ENCODE results near the gene MT1M. TPM values are rescaled to one million over a fixed set of nuclear protein-coding genes. Genes with fewer than 3 reads are reported as not detected.

MT1M gene
- total and polyA plus RNA-seq, 12 donors = 0.44 to 50.3 (median 9.3) TPM

DNA sequence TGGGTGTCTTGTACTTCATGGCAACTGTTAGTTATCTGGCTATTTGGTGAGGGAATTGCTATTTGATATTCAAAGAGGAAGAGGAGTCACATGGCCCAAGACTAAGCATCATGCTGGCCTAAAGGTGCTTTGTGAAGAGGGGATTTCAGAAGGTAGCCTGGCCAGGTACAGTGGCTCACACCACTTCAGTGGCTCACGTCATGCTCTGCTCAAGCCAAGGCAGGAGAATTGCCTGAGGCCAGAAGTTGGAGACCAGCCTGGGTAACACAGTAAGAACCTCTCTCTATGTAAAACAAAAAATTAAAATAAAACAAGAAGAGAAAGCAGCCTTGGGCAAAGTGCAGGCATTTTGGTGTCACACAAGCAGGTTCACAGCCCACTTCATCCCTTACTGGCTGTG is 12.9 kb downstream of the MT1M start:
- H3K4me3 ChIP-seq = no peak overlapping the region
- intact Hi-C loops (cut with DNase I) = no loop called here
- no peaks in the 10 kb centered on the region for H3K27me3 ChIP-seq
- H3K36me3 ChIP-seq (replicated peaks in 1 of 2) = no peaks in the 10 kb centered on the region
- H3K4me1 ChIP-seq (replicated peaks in 1 of 2) = peaks cover 0 to 7% of the 10 kb centered on the region in 2 donors
- H3K27ac ChIP-seq = no peak overlapping the region
- DNase-seq = no peak
- 83 to 95% (median 93%) methylated on average over 1 of the region's 1 CpG for WGBS, 4 donors
- no peaks in the 10 kb centered on the region for H3K9me3 ChIP-seq (replicated peaks in 1 of 3)
- TF ChIP-seq, protein P1, sequence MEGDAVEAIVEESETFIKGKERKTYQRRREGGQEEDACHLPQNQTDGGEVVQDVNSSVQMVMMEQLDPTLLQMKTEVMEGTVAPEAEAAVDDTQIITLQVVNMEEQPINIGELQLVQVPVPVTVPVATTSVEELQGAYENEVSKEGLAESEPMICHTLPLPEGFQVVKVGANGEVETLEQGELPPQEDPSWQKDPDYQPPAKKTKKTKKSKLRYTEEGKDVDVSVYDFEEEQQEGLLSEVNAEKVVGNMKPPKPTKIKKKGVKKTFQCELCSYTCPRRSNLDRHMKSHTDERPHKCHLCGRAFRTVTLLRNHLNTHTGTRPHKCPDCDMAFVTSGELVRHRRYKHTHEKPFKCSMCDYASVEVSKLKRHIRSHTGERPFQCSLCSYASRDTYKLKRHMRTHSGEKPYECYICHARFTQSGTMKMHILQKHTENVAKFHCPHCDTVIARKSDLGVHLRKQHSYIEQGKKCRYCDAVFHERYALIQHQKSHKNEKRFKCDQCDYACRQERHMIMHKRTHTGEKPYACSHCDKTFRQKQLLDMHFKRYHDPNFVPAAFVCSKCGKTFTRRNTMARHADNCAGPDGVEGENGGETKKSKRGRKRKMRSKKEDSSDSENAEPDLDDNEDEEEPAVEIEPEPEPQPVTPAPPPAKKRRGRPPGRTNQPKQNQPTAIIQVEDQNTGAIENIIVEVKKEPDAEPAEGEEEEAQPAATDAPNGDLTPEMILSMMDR (IDR thresholded peaks at IDR 0.05) = no peak
- no peak for TF ChIP-seq POLR2A (IDR thresholded peaks at IDR 0.05)

DNA sequence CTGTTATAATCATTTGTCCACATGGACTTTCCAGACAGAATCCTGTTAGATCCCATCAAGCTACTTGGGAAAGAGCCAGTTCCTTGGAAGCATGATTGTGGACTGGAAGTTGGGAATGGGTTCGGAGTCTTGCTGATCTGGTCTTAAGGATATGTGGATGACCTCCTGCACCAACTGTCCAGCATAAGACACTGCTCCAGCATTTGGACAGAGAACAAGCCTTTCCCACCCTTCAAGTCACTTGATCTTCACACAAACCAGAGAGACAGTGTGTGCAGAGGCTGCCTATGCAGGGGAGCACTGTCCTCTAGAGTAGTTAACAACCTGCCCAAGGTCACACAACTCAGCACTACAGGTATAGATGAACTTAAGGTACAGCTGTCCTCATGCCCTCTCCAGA is 13.4 kb downstream of the MT1M start:
- no peak for DNase-seq
- Histone ChIP-seq H3K4me3 (no peak overlapping the region), H3K9me3 (replicated peaks in 1 of 3) (no peaks in the 10 kb centered on the region), H3K4me1 (replicated peaks in 1 of 2) (peaks cover 0 to 7% of the 10 kb centered on the region in 2 donors), H3K36me3 (replicated peaks in 1 of 2) (no peaks in the 10 kb centered on the region), H3K27me3 (no peaks in the 10 kb centered on the region), H3K27ac (no peak overlapping the region)
- intact Hi-C loops (cut with DNase I) = no loop called here
- 0 to 2% (median 0%) methylated on average over 1 of the region's 1 CpG for WGBS, 4 donors
- TF ChIP-seq, protein P1 (IDR thresholded peaks at IDR 0.05) = no peak
- no peak for TF ChIP-seq POLR2A (IDR thresholded peaks at IDR 0.05)

DNA sequence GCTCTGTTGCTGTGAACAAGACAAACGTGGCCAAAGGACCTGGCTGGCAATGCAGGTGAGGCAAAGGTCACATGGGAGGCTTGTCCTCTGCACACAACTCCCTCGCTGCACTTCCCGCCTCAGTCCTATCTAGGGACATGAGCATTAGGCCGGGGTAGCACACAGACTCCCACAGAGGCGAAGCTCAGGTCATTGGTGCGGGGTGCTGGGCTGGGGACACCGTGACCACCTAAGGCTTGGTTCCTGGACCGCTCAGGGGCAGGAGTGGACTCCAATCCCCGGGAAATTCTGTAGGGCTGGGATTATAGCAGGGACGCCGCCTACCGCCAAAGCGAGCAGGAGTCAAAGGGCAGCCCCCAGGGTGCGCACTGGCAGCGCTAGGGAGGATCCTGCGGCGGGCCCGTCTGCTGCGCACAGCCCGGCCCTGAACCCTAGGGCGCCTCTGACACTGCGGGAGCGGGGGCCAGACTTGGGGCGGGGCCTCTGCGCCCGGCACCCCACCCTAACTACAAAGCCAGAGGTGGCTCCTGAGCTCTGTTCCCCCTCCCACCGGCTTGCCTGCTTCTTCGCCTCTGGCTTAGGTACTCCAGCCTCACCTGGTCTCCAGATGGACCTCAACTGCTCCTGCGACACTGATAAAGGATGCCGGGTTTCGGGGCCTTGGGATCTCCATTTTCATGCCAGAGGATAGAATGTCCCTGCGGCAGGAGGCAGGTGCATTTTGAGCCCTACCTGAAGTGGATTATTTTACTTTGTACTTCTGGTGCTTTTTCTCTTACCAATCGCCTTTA is 15.4 kb downstream of the MT1M start:
- Histone ChIP-seq H3K9me3 (replicated peaks in 1 of 3) (no peaks in the 10 kb centered on the region), H3K4me3 (no peak overlapping the region), H3K27ac (no peak overlapping the region), H3K4me1 (replicated peaks in 1 of 2) (peaks cover 0 to 7% of the 10 kb centered on the region in 2 donors), H3K27me3 (no peaks in the 10 kb centered on the region), H3K36me3 (replicated peaks in 1 of 2) (no peaks in the 10 kb centered on the region)
- intact Hi-C loops (cut with DNase I) = no loop called here
- WGBS, 4 donors = 55 to 91% (median 63%) methylated on average over 13 to 33 of the region's 33 CpGs
- no peak for DNase-seq
- TF ChIP-seq POLR2A (IDR thresholded peaks at IDR 0.05) = no peak
- TF ChIP-seq, protein P1 (IDR thresholded peaks at IDR 0.05) = no peak

DNA sequence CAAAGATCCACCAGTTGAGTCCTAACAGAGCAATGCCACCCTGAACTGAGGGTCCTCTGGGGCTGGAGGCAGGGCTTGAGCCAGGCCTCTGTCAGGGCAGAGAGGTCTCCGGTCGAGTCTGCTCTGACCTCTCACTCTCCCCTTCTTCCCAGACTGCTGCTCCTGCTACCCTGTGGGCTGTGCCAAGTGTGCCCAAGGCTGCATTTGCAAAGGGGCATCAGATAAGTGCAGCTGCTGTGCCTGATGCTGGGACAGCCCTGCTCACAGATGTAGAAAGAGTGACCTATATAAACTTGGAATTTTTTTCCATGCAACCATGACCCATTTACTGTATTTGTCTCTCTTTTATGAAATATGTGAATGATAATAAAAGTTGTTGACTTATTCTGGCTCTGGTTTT is 16.8 kb downstream of the MT1M start:
- Histone ChIP-seq H3K4me3 (no peak overlapping the region), H3K27me3 (no peaks in the 10 kb centered on the region)
- no peak for TF ChIP-seq POLR2A (IDR thresholded peaks at IDR 0.05)
- TF ChIP-seq, protein P1 (IDR thresholded peaks at IDR 0.05) = no peak

More for the DNA sequence above, 16.8 kb downstream of the MT1M start:
- H3K4me1 ChIP-seq (replicated peaks in 1 of 2) = peaks cover 0 to 7% of the 10 kb centered on the region in 2 donors
- H3K27ac ChIP-seq = no peak overlapping the region
- H3K9me3 ChIP-seq (replicated peaks in 1 of 3) = no peaks in the 10 kb centered on the region
- intact Hi-C loops (cut with DNase I) = no loop called here
- no peak for DNase-seq
- no peaks in the 10 kb centered on the region for H3K36me3 ChIP-seq (replicated peaks in 1 of 2)
- WGBS, 4 donors = 53 to 75% (median 64%) methylated on average over 1 to 2 of the region's 2 CpGs
